Measurements from ENCODE around the gene SIRPA.

The SIRPA gene

DNA sequence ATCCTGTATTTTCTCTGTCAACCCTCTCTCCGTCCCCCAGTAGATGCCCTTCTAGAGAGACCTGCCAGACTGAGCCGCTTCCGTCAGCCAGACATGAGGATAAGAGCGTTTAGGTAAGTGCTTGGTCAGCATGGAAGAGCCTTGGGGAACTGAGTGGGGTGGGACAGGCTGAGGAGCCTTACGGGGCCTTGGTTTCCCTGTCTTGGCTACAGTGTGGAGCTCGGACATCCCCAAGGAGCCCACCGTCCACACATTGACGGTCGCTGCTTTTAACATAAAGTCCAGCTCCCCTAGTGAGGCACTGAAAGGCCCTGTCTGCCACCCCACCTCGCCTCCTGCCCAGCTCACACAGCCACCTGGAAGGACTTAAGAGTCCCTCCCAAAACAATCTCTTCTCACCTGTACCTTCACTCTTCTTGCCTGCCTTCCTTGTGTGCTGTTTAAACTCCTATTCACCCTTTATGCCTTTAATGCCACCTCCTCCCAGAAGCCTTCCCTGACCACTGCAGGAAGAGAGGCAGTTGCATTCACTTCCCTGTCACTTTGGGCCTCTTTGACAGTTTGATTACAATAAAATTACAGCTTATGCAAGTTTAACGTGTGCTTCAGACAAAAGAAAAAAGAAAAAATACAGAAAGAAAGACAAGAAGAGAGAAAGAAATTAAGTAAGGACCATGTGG, 56.4 kb downstream of the SIRPA start:
- DNase-seq (ENCODE audit: low read depth): no peak

DNA sequence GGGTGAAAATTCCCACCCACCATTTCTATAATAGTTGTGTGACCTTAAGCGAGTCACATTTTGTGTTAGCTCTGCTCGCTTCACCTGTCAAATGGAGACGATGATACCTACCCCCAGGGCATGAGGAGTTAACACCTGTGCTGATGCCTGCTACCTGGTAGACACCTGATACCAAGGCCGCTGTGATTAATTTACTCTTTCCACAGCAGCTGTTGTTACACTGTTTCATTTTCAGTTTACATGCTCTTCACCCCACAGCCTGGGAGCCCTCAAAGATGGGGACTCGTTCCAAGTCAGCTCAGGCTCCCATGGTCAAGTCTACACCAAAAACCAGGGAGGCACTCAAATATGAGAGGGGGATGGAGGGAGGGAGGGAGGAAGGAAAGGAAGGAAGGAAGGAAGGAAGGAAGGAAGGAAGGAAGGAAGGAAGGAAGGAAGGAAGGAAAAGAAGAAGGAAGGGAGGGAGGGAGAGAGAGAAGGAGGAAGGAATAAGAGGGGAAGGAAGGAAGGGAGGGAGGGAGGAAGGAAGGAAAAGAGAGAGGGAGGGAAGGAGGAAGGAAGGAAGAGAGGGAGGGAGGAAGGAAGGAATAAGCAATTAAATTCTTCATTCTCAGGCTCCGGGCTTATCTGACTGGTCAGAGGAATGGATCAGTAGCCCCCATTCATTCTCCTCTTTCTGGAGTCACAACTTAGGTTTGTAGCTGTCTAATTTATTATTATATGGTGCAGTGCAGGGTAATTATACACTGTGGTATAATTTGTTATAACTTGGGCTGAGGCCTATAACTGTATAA, 57.7 kb downstream of the SIRPA start:
- DNase-seq (ENCODE audit: low read depth): no peak

DNA sequence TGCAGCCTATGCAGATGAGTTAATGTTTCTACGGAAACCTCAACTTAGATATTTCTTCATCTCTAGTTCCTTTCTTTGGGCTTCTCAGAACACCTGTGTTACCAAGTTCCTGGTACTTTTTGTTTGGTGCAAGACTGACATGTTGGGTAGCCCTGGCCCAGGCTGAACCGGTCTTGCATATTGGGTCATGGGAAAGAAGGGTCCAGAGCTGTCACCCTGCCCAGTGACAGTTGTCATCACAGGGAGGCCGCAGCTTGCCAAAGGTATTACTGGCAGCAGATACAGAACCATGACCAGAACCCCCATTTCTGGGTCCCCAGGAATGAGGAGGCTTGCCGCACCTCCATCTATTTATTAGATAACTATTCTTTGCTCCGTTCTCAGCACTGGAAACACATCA, 58.4 kb downstream of the SIRPA start:
- DNase-seq (ENCODE audit: low read depth): no peak

DNA sequence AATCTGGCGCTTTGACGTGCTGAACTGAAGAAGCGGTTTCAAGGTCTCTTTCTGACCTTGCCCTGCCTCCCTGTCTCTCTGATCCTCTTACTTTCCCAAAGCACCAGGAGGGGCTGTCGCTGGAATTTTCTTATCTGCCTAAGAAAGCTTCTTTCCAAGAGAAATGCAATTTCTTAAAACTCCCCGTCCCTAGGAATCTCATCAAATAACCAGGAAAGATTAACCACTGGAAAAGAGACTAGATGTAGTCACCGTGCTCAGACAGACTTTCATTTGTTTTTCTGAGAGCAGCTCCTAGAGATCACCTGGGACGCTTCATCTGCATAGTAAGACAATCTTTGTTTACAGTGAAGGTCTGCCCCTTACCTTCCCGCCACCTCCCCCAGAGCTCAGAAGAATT, 60.0 kb downstream of the SIRPA start:
- no peak for DNase-seq (ENCODE audit: low read depth)

DNA sequence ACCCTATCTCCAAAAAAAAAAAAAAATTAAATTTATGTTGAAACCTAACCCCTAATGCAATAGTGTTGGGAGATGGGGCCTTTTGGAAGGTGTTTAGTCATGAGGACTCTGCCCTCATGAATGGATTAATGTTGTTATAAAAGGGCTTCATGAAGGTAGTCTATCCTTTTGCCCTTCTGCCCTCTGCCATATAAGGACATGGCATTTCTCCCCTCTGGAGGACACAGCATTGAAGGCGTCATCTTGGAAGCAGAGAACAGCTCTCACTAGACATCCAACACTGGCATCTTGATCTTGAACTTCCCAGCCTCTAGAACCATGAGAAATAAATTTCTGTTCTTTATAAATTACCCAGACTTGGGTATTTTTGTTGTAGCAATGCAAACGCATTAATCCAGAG, 63.2 kb downstream of the SIRPA start:
- no peak for DNase-seq (ENCODE audit: low read depth)

DNA sequence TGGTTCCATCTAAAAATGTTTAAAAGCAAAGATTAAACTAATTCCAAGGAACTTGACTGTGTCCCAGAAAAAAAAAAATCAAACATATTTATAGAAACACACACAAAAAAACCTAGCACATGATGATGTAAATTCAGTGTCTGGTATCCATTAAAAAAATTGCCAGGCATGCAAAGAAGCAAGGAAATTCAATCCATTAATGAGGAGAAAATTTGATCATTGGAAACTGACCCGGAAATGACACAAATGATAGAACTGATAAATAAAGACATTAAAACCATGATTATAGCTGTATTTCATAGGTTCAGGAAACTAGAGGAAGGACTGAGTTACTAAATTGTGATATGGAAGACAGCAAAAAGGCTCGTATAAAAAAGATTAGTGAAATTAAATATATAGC, 63.9 kb downstream of the SIRPA start:
- DNase-seq (ENCODE audit: low read depth): no peak

DNA sequence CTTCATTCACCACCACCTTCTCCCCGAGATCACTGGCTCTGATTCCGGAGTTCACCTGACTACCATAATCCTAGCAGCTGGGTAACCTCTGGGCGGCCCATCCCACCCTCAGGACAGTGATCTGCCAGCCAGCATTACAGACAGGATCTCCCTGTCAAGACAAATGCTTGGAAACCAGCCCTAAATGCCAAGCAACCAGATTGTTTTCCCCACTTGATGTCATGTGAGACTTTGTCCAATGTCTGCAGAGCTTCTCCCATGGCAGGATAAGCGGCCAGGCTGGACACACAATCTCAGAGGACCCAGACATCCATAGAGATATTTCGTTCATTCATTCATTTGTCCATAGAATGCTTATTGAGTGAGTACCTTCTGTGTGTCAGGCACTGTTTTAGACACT, 66.2 kb downstream of the SIRPA start:
- no peak for DNase-seq (ENCODE audit: low read depth)

DNA sequence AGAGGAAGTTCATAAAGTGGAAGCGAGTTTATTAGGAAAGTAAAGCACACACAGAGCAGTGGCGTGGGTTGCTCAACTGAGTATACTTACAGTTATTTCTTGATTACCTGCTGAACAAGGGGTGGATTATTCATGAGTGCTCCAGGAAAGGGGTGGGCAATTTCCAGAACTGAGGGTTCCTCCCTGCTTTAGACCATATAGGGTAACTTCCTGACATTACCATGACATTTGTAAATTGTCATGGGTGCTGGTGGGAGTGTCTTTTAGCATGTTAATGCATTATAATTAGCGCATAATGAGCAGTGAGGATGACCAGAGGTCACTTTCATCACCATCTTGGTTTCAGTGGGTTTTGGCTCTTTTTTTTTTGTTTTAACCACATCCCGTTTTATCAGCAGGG, 68.9 kb downstream of the SIRPA start:
- DNase-seq (ENCODE audit: low read depth): no peak

DNA sequence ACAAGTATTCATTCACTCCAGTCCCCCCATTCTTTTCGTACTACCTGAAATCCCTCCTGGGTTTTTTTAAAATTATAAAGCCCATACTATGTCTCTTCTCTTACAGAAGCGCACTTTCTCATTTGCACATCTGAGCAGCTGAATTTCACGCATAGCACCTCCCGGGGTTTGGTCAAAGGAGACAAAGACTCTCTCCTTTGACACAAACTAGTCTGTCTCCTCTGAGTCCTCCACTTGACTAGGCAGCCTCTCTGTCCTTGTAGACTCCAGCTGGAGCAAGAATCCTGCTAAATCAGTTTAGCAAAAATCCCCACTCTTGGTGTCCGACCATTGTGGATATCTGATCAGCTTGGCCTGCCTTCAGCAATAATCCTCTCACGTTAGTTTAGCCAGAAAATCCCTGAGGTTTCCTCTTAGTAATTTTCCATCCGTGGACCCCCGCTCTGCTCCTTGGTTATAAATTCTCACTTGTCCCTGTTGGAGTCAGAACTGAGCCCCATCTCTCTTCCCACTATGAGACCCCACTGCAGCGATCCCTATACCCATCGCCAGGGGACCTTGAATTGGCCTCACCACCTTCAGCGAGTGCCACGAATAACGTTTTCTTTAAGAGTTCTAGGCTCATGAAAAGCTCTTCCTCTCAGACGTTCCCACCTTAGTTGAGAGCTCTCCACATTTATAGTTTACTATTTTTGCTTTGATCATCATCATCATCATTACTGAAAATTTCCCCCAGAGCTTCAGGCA, 69.6 kb downstream of the SIRPA start:
- no peak for DNase-seq (ENCODE audit: low read depth)

DNA sequence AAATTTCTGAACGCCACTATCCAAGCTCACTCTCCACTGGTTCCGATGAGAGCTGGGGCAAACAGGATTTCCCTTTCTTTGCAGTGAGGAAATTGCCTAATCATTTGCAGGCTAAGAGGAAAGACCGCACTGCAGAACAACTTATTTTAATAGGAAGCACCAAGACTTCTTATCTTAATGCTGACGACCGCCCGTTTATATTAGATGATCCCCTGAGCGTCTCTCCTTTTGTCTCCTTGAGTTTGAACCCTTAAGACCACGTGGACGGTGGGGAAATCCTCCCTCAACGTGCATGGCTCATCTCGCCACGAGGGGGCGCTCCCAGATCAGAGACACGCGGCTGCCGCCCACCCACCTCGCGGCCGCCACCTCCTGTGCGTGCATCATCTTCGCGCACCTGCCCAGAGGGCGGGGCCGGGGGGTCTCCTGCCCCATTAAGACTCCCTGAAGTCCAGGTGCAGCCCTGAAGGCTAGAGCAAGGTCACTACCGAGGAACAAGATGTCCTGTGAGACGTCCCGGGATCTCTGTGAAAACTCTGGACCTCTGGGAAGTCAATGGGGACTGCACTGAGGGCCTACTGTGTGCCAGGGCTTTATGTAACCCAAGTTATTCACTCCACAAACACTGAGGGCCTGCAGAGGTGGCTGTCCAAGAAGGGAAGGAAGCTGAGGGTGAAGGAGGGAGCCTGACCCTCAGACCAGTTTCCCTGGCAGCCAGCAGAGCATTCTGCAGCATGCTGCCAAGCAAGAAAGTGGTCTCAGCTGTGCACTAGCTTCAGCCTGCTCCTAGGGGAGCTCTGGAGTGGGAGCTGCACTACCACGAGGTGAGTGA, 70.5 kb downstream of the SIRPA start:
- DNase-seq (ENCODE audit: low read depth): peak; percentile 75

DNA sequence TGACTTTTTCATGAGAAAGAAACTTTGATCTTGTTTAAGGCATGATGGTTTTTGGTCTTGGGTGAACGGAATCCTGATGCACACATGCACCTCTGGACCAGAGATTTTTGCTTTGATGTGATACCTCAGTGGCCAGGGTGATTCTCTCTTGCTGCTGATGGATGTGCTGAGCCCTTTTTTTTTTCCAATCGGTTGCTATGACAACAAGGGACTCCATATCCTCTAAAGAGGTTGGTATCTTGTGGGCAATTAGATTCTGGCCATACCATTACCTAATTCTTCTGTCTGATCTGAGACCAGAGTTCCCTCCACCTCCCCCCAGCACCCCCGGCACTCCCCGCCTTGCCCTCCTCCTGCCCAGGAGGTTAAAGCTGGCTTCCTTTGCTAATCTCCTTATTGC, 73.8 kb downstream of the SIRPA start:
- DNase-seq (ENCODE audit: low read depth): no peak

DNA sequence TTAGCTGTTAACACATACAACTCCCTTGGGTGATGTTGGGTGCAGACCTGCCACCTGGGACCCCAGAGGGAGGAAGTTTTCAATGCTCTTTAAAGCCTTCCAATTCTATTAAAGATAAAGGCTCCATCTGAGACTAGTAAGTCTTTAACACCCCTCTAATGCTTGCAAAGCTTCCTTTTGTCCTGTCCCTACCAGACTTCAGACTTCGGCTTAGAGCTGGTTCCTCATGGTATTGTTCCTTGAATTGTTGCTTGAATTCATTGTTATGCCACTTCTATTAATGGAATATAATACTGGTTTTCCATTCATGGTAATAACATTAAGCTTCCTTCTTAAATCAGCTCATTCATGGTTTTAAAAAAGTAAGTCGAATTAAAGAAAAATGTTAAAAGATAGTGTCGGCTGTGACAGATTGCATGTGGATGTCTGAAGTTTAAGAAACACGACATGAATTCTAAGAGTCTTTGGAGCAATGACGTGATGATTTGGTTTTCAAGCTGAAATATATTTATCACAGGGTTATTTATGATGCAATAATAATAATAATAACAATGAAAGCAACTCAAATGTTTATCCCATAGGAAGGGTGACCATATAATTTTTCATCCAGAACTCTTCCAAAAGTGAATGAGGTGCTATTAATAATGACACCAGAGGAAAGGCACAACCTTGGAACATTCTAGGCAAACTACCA, 76.8 kb downstream of the SIRPA start:
- no peak for DNase-seq (ENCODE audit: low read depth)

DNA sequence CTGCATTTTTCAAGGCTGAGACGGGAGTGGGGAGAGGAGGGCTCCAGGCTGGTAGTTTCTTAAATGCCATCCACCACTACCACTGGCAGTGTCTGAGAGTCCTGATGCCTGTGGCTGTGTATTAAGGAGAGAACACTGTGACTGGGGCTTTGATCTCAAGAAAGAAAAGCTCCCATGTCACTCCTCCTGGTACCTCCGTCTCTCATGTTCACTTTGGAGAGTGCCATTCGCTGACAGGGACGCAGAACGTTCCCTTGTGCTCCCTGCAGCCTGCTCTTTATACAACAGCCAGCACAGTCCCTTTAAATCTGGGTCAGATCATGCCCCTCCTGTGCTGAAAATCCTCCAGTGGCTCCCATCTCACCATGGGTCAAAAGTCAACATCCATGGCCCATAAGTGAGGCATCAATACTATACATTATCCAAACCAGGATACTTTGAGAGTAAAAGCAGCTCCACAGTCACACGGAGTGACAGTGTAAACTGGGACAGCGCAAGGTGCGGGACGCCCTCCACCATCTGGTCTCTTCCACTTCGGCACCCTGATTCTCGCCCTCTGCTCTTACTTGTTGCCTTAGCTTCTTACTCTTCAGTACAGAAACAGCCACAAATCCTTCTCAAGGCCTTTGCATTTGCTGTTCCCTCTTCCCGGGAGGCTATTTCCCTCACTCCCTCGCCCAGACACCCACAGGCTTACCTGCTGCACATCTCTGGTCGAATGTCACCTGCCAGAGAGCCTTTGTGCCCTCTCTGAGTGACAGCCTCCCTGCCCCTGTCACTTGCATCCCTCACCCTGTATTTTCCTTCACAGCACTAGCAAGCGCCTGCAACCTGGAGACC, 78.6 kb downstream of the SIRPA start:
- no peak for DNase-seq (ENCODE audit: low read depth)

DNA sequence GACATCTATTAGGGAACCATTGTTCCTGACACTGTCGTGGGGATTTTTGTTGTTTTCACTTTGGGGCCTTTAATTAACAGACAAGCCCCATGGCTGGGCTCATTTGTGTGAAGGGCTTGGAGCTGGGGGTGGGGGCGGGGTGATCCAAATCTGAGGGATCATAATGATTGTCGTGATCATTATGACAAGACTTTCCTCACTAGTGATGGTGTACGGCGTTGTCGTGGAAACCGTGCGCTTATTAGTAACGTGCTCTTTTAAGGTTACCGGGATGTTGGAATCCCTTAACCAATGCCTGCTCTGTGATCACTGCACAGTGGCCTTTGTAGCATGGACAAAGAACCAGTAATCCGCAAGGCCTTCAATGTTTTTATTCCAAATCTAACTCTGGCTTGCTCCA, 80.1 kb downstream of the SIRPA start:
- no peak for DNase-seq (ENCODE audit: low read depth)

DNA sequence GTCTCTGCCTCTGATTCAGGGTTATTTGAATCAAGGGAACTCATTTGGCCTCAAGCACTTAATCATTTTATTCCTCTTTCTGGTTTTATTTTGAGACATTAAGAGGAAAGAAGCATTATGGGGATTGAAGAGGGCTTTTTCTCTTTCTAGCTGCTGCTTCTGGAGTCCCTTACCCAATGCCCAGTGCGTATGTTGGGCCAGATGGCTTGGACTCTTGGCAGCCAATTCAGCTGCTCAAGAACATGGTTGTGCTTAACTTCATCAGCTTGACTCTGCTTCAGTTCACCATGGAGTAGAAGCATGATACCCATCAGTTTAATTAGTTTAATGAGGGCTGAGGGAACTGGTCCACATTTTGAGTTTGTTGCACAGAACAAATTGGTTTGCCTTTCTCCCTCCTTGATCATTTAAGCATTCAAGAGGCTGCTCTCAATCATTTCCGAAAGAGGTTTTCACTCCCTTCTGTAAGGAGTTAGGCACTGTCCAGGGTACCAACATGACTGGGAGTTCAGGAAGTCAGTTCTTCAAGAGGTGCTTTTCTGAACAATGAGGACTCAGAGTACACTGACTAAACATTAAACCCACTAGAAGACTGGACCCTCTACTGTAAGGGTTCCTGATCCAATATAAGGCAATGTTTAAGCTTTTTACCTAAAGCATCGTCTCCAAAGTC, 84.0 kb downstream of the SIRPA start:
- no peak for DNase-seq (ENCODE audit: low read depth)

DNA sequence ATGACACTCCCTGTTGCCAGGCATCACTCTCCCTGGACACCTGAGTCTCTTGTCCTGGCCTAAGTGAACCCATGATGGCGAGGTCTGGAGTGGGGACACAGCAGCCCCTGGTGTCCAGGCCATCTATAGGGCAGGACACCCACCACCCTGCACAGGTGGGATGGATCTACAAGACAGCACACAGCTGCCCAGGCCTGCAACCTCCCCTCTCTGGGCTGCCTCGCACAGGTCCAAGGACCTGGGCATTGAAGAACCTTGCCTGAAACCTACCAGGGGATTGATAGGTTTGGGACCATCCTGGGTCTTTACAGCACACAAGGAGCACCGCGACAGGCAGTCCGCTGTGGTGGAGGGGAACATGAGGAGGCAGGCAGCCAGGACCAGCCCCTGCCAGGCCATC, 87.5 kb downstream of the SIRPA start:
- no peak for DNase-seq (ENCODE audit: low read depth)

DNA sequence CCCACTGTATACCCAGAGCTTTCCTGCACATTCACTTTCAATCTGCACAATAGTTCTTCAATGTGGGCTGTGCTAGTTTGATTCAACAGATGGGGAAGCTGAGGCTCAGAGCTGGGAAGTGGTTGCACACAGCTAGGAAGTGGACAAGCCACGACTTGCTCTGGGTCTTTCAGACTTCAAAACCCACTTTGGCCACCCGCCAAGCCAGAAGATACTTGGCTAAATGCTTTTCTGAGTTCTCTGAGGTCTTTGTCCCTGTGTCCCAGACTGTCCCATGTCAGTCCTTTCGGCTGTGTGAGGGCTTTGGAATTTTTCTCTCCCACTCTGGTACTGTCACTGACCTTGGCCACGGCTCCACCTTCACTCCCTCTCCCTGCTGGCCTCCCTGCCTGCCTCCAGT, 88.1 kb downstream of the SIRPA start:
- no peak for DNase-seq (ENCODE audit: low read depth)

DNA sequence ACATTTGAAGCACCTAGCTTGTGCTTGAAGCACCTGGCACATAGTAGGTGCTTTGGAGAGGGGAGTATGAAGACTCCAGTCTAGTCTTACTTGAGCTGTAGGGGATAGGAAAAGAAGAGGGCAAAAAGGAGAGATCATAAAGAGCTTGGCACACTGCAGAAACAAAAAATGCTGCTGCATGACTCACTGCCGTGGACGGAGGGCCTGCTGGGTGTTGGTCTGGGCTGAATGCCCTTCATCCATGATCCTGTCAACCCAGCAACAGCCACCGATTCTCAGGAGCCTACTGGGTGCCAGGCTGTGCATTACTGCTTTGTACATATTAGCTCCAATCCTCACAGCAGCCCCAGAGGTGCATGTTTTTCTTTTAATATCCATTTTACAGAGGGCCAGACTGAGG, 92.6 kb downstream of the SIRPA start:
- no peak for DNase-seq (ENCODE audit: low read depth)
